Inferior parietal cortex (tissue), 1 donor: Measurements from ENCODE around the gene DSCAM.

Experiments used
- DNase-seq: peaks from one replicate; pipeline ENCODE4 v3.0.0-alpha.2; 2016; ENCODE audit errors: extremely low spot score

Gene DSCAM

GRCh38 chr21:40615505-40616376 is 231.2 kb downstream of the DSCAM start:
- DNase-seq = no peak

- DNase-seq = no peak
Measured at GRCh38 chr21:40613546-40614030, 233.4 kb downstream of the DSCAM start.

- no peak for DNase-seq
Measured at GRCh38 chr21:40610345-40610744, 236.6 kb downstream of the DSCAM start.

DNA sequence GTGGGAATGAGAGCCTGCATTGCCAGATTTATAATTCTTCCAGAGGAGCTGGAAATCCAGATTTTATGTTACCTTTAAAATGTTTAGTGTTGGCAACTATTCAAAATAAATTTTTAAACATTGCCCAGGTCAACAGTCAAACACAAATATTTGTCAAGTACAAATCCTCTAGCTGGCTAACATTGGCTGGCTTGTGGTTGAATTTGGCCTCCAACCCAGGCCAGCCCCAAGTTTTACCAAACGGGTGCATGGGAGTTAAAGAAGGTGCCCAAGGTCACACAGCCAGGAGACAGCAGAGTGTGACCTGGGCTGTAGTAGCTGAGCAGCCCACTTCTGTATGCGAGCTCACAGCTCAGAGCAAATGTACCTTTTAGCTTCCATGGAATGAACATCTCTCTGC is 240.6 kb downstream of the DSCAM start:
- no peak for DNase-seq

- DNase-seq = no peak
Measured at GRCh38 chr21:40605094-40605493, 241.9 kb downstream of the DSCAM start.

GRCh38 chr21:40603774-40604173 is 243.2 kb downstream of the DSCAM start:
- no peak for DNase-seq

GRCh38 chr21:40602080-40602479 is 244.9 kb downstream of the DSCAM start:
- DNase-seq = no peak

GRCh38 chr21:40595806-40596205 is 251.2 kb downstream of the DSCAM start:
- no peak for DNase-seq

DNA sequence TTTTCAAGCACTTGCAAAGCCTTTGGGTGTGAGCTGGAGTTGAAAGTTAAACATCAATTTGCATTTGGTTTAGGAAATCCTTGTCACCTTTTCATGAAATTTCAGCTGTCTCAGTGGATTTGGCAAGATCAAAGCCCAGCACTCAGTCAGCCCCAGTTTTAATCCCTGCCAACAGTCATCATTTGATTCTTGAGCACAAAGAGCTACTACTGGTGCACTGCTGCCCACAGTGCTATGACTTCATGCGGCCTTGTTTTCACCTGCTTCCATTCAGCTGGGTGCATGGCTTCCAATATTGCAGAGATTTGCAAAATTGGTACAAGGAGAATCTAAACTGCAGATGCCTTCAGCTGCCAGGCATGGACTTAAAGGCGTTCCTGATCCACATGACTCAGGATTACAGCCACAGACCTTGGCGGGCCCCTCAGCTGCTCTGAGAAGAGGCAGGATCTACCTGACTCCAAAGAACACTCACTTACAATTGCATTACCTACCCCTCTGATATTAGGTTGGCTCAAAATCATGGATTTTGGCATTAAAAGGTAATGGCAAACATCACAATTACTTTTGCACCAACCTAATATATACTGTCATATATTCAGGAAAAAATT is 259.1 kb downstream of the DSCAM start:
- DNase-seq = no peak

DNA sequence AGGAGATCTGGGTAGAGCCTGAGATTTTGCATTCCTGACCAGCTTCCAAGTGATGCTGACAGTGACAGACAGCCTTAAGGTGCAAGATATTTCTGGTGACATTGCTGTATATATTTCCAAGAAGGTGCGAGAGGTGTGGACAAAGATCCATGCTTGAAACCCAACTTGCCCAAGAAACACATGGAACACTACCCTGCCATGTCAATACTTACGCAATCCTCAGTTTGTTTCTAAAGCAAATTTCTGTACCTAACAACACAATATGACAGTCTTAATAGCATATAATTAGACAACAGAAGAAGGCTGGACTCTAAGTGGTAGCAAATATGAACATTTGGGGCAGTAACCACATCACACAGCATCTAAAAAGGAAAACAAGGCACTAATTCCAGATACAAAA is 260.4 kb downstream of the DSCAM start:
- DNase-seq = no peak

DNA sequence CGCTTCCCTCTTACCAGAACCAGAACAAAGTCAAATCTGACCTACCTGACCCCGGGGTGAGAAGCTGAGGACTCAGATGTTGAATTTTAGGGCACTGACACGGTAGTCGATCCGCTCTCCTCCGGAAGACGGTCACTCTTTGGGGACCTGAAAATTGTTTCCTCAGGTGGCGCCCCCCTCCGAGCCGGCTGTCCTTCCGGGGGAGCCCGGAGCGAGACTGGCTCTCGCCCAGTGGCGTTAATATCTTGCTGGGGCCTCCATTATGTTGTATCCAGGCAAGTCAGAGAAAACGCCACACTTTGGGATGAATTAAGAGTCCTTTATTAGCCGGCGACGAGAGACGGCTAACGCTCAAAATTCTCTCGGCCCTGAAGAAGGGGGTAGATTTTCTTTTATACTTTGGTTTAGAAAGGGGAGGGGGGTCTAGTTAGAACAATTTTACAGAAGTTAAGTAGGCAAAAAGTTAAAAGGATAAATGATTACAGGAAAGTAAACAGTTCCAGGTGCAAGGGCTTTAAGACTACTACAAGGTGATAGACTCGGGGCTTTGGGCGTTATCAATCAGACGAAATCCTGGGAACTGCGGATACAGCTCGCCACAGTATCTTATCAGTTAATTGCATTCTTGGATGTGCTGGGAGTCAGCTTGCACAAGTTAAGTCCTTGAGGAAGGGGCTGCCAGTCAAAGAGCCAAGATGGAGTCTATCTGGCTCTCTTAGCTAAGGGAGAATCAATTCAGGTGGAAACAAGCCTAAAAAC is 269.5 kb downstream of the DSCAM start:
- no peak for DNase-seq

GRCh38 chr21:40575976-40576375 is 271.0 kb downstream of the DSCAM start:
- DNase-seq = no peak

- no peak for DNase-seq
Measured at GRCh38 chr21:40569357-40569756, 277.6 kb downstream of the DSCAM start.

DNA sequence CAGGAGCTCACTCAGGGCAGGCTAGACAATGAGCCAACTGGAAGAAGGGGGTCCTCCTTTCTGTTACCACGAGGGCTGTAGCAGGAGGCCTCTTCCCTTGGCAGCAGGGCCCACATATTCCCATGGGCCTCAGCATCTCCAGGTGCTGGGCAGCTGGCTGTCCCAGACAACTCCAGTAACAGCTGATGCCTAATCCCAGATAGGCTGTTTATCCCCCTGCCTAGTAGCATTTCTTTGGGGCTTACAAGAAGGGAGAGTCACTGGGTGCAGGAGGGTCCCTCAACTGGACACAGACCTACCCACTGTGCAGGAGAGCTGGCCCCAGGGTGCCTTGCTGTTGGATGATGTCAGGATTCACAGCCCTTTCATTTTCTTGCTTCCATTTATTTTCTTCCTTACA is 278.2 kb downstream of the DSCAM start:
- no peak for DNase-seq

GRCh38 chr21:40567501-40567900 is 279.5 kb downstream of the DSCAM start:
- DNase-seq = no peak

- no peak for DNase-seq
Measured at GRCh38 chr21:40566486-40566885, 280.5 kb downstream of the DSCAM start.

- no peak for DNase-seq
Measured at GRCh38 chr21:40564318-40564717, 282.6 kb downstream of the DSCAM start.

DNA sequence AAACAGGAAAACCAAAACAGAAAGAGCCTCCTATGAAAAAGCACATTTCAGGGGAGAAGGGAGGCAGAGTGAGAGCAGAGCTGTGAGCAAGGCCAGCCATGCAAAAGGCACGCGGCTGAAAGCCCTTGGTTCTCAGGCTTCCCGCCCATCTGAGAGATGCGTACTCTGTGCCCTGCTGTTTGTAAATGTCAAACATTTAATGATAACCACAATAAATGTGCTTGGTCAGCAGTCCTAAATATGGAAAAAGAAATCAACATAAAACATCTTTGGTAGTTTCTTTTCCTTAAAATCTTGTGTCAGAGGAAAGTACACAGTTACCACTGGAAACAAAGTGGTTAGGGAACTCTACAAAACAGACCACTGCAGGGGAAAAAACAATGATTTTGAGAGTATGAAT is 283.1 kb downstream of the DSCAM start:
- no peak for DNase-seq

GRCh38 chr21:40562242-40563002 is 284.5 kb downstream of the DSCAM start:
- DNase-seq = no peak

- no peak for DNase-seq
Measured at GRCh38 chr21:40556442-40556968, 290.5 kb downstream of the DSCAM start.

DNA sequence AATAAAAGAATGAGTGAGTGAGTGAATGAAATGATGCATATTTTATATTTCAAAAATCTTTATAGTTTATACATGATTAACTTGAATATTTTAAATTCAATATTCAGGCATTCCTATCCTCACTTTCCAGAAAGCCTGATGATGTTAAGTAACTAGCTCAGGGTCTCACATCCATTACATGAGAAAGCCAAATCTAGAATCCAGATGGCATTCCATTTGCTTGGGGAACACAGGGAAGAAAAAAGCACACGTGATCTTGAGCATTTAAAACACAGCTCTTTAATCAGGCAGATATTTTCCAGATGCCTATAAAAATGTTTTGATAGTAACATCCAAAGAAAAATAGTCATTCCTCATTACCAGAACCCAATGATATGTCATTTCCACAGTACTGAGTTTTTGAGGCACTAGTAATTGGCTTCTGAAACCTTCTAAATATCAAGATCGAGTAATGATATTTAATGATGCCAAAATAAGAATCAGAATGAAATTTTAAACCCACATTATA is 291.9 kb downstream of the DSCAM start:
- DNase-seq = no peak
